HUES48 (cell line): ENCODE results near the gene COL6A1.

Experiments used
- H3K27ac ChIP-seq: one replicate; pipeline ENCODE4 v1.7.0; 2013; ENCODE audit warnings: low read depth, low read length, inconsistent platforms
- H3K27me3 ChIP-seq: 2 replicates; pipeline ENCODE4 v1.6.1; 2013; ENCODE audit warnings: mild to moderate bottlenecking, low read length; ENCODE audit not compliant: control insufficient read depth, insufficient read depth
- H3K36me3 ChIP-seq: 2 replicates; pipeline ENCODE4 v1.6.1; 2013; ENCODE audit warnings: low read length; ENCODE audit not compliant: control insufficient read depth, insufficient read depth
- H3K4me1 ChIP-seq: 2 replicates; pipeline ENCODE4 v1.6.1; 2013; ENCODE audit warnings: mild to moderate bottlenecking, low read length; ENCODE audit not compliant: control insufficient read depth, insufficient read depth
- H3K4me3 ChIP-seq: 2 replicates; pipeline ENCODE4 v1.5.1; 2013; ENCODE audit warnings: mild to moderate bottlenecking, low read depth, low read length
- H3K9ac ChIP-seq: 2 replicates; pipeline ENCODE4 v1.6.1; 2013; ENCODE audit warnings: mild to moderate bottlenecking, low read depth, low read length, moderate library complexity
- H3K9me3 ChIP-seq: 2 replicates; pipeline ENCODE4 v1.6.1; 2013; ENCODE audit warnings: low read length; ENCODE audit not compliant: control insufficient read depth, insufficient read depth

The COL6A1 gene

DNA sequence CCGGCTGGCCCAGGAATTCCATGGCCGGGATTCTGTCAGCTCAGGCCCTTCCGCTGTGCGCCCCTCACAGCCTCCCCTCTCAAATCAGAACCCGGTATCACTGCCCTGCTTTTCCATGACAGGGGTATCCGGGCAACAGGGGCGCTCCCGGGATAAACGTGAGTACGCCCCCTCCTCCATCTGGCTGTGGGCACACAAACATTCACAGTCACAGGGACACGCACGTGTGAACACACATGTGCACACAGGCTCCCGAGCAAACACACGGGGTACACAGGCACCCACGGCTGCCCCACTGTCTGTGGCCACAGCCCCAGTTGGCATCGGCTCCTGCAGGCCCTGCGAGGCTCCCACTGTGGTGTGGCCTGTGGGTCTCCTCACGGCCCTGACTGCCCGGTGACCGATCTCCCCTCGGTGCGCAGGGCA, 16.7 kb downstream of the COL6A1 start:
- Histone ChIP-seq H3K36me3 (peaks cover 84% of the 10 kb centered on the region), H3K4me3 (no peak overlapping the region), H3K9ac (no peak overlapping the region), H3K9me3 (no peaks in the 10 kb centered on the region), H3K27ac (no peak overlapping the region), H3K27me3 (no peaks in the 10 kb centered on the region), H3K4me1 (no peaks in the 10 kb centered on the region)

- peaks cover 84% of the 10 kb centered on the region for H3K36me3 ChIP-seq
- no peak overlapping the region for H3K4me3 ChIP-seq
- no peaks in the 10 kb centered on the region for H3K4me1 ChIP-seq
- H3K27ac ChIP-seq = no peak overlapping the region
- H3K9ac ChIP-seq = no peak overlapping the region
- H3K27me3 ChIP-seq = no peaks in the 10 kb centered on the region
- H3K9me3 ChIP-seq = no peaks in the 10 kb centered on the region
Observed at GRCh38 chr21:45998871-45999580, 17.5 kb downstream of the COL6A1 start.

- no peaks in the 10 kb centered on the region for H3K9me3 ChIP-seq
- no peak overlapping the region for H3K4me3 ChIP-seq
- H3K27ac ChIP-seq = no peak overlapping the region
- no peaks in the 10 kb centered on the region for H3K27me3 ChIP-seq
- no peaks in the 10 kb centered on the region for H3K4me1 ChIP-seq
- no peak overlapping the region for H3K9ac ChIP-seq
- H3K36me3 ChIP-seq = peaks cover 83% of the 10 kb centered on the region
Observed at GRCh38 chr21:45999581-46000181, 18.1 kb downstream of the COL6A1 start.

DNA sequence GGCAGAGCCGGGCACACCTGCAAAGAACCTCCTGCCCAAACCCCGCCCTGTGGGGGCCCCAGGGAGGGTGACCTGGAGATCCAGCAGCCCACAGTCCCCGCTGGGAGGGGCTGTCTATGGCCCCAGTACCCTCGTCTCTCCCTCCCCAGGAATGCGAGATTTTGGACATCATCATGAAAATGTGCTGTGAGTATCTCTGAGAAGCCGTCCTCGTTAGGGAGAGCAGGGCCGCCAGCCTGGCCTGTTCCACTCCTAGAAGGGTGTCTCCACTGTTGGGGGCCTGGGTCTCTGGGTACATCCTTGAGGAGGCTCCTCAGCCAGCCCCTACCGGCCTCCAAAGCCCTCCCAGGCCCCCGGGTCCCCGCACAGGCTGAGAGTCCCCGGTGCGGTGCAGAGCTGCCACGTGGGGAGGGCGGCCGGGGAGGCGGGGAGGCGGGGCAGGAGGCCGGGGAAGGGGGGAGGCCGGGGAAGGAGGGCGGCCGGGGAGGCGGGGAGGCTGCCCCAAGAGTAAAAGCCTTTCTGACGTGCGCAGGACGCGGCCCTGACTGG, 18.7 kb downstream of the COL6A1 start:
- Histone ChIP-seq H3K4me3 (no peak overlapping the region), H3K9ac (no peak overlapping the region), H3K9me3 (no peaks in the 10 kb centered on the region), H3K27me3 (no peaks in the 10 kb centered on the region), H3K36me3 (peaks cover 82% of the 10 kb centered on the region), H3K4me1 (no peaks in the 10 kb centered on the region), H3K27ac (no peak overlapping the region)

DNA sequence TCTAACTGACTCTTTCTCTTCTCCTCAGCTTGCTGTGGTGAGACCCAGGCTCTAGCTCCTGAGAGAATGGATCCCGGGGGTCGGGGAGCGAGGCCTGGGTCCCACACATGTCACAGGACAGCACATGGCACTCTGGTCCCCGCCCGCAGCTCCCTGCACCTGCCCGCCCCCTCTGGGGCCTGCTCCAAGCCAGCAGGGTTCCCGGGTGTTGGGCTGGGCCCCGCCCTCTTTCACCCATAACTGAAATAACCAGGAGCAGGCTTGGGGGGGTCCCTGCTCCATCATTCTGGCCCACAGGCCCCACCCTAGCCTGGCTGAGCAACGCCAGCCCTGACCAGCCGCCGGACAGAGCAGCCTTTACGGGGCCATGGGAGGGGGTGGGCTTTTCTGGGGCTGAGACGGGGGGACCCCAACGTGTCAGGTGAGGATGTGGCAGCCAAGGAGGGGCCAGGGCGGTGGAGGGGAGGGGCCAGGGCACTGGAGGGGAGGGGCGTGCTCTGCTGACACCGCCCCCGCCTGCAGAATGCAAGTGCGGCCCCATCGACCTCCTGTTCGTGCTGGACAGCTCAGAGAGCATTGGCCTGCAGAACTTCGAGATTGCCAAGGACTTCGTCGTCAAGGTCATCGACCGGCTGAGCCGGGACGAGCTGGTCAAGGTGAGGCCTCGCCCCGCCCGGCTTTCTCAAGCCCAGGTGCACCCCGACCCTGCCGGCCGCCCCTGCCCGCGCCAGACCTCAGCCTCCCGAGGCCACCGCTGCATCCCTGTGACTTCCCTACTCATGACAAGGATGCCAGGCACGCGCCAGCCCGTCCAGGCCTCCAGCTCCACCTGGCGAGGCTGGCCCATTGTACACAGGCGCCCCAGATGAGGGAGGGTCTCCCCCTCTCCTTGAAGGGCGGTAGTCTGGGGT, 19.4 kb downstream of the COL6A1 start:
- Histone ChIP-seq H3K4me3 (no peak overlapping the region), H3K9ac (no peak overlapping the region), H3K36me3 (peaks cover 75% of the 10 kb centered on the region), H3K27ac (no peak overlapping the region), H3K9me3 (no peaks in the 10 kb centered on the region), H3K4me1 (no peaks in the 10 kb centered on the region), H3K27me3 (no peaks in the 10 kb centered on the region)

- peaks cover 68% of the 10 kb centered on the region for H3K36me3 ChIP-seq
- no peaks in the 10 kb centered on the region for H3K27me3 ChIP-seq
- no peak overlapping the region for H3K9ac ChIP-seq
- H3K9me3 ChIP-seq = no peaks in the 10 kb centered on the region
- H3K4me3 ChIP-seq = no peak overlapping the region
- no peaks in the 10 kb centered on the region for H3K4me1 ChIP-seq
- no peak overlapping the region for H3K27ac ChIP-seq
Observed at GRCh38 chr21:46001821-46002681, 20.5 kb downstream of the COL6A1 start.

- Histone ChIP-seq H3K27ac (no peak overlapping the region), H3K9ac (no peak overlapping the region), H3K4me1 (no peaks in the 10 kb centered on the region), H3K9me3 (no peaks in the 10 kb centered on the region), H3K4me3 (no peak overlapping the region), H3K36me3 (peaks cover 59% of the 10 kb centered on the region), H3K27me3 (no peaks in the 10 kb centered on the region)
Observed at GRCh38 chr21:46002841-46003574, 21.4 kb downstream of the COL6A1 start.

GRCh38 chr21:46003575-46004007, 22.0 kb downstream of the COL6A1 start:
- no peaks in the 10 kb centered on the region for H3K4me1 ChIP-seq
- no peaks in the 10 kb centered on the region for H3K27me3 ChIP-seq
- no peaks in the 10 kb centered on the region for H3K9me3 ChIP-seq
- H3K4me3 ChIP-seq = no peak overlapping the region
- no peak overlapping the region for H3K9ac ChIP-seq
- H3K36me3 ChIP-seq = peaks cover 53% of the 10 kb centered on the region
- no peak overlapping the region for H3K27ac ChIP-seq

GRCh38 chr21:46004168-46004861, 22.7 kb downstream of the COL6A1 start:
- no peaks in the 10 kb centered on the region for H3K27me3 ChIP-seq
- H3K9me3 ChIP-seq = no peaks in the 10 kb centered on the region

More at GRCh38 chr21:46004168-46004861, 22.7 kb downstream of the COL6A1 start:
- Histone ChIP-seq H3K4me3 (no peak overlapping the region), H3K9ac (no peak overlapping the region), H3K27ac (no peak overlapping the region), H3K4me1 (no peaks in the 10 kb centered on the region), H3K36me3 (peaks cover 48% of the 10 kb centered on the region)
